HUES64 (cell line): ENCODE results near the gene TDRD9. TPM values are rescaled to one million over a fixed set of nuclear protein-coding genes. Genes with fewer than 3 reads are reported as not detected.

ENCODE experiments used
- H3K27ac ChIP-seq: 2 replicates; pipeline ENCODE4 v1.7.0; 2013; ENCODE audit warnings: low read depth, low read length, inconsistent platforms
- H3K27me3 ChIP-seq: 2 replicates; pipeline ENCODE4 v1.6.1; 2013; ENCODE audit warnings: mild to moderate bottlenecking, low read length; ENCODE audit not compliant: insufficient read depth
- H3K36me3 ChIP-seq: 2 replicates; pipeline ENCODE4 v1.6.1; 2013; ENCODE audit warnings: mild to moderate bottlenecking, low read length; ENCODE audit not compliant: insufficient read depth
- H3K4me1 ChIP-seq: 2 replicates; pipeline ENCODE4 v1.6.1; 2013; ENCODE audit warnings: mild to moderate bottlenecking, low read length, moderate library complexity; ENCODE audit not compliant: insufficient read depth
- H3K4me3 ChIP-seq: 2 replicates; pipeline ENCODE4 v1.5.1; 2013; ENCODE audit warnings: mild to moderate bottlenecking, low read length, moderate library complexity
- H3K9ac ChIP-seq: 2 replicates; pipeline ENCODE4 v1.6.1; 2013; ENCODE audit warnings: mild to moderate bottlenecking, low read depth, low read length
- H3K9me3 ChIP-seq: 2 replicates; pipeline ENCODE4 v1.6.1; 2013; ENCODE audit warnings: low read depth, low read length; ENCODE audit not compliant: insufficient read depth
- WGBS: fragments of 150-250, 120-280 bp; methylation state at CpG from one replicate; pipeline ENCODE4 v1.1.7; 2013; ENCODE audit warnings: missing lambda C conversion rate; 5-methylcytosine and 5-hydroxymethylcytosine counted together
- polyA plus RNA-seq, 2 experiments: library from polyadenylated mRNA; stranded (reverse); fragments of 50-300 nt; gene quantifications; one replicate each; pipeline ENCODE4 v1.2.3, GENCODE V29; 2013

Gene TDRD9, protein sequence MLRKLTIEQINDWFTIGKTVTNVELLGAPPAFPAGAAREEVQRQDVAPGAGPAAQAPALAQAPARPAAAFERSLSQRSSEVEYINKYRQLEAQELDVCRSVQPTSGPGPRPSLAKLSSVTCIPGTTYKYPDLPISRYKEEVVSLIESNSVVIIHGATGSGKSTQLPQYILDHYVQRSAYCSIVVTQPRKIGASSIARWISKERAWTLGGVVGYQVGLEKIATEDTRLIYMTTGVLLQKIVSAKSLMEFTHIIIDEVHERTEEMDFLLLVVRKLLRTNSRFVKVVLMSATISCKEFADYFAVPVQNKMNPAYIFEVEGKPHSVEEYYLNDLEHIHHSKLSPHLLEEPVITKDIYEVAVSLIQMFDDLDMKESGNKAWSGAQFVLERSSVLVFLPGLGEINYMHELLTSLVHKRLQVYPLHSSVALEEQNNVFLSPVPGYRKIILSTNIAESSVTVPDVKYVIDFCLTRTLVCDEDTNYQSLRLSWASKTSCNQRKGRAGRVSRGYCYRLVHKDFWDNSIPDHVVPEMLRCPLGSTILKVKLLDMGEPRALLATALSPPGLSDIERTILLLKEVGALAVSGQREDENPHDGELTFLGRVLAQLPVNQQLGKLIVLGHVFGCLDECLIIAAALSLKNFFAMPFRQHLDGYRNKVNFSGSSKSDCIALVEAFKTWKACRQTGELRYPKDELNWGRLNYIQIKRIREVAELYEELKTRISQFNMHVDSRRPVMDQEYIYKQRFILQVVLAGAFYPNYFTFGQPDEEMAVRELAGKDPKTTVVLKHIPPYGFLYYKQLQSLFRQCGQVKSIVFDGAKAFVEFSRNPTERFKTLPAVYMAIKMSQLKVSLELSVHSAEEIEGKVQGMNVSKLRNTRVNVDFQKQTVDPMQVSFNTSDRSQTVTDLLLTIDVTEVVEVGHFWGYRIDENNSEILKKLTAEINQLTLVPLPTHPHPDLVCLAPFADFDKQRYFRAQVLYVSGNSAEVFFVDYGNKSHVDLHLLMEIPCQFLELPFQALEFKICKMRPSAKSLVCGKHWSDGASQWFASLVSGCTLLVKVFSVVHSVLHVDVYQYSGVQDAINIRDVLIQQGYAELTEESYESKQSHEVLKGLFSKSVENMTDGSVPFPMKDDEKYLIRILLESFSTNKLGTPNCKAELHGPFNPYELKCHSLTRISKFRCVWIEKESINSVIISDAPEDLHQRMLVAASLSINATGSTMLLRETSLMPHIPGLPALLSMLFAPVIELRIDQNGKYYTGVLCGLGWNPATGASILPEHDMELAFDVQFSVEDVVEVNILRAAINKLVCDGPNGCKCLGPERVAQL (N-terminal part only)
- not detected for polyA plus RNA-seq (2013, experiment 1 of 2)
- polyA plus RNA-seq (2013, experiment 2 of 2): not detected

DNA sequence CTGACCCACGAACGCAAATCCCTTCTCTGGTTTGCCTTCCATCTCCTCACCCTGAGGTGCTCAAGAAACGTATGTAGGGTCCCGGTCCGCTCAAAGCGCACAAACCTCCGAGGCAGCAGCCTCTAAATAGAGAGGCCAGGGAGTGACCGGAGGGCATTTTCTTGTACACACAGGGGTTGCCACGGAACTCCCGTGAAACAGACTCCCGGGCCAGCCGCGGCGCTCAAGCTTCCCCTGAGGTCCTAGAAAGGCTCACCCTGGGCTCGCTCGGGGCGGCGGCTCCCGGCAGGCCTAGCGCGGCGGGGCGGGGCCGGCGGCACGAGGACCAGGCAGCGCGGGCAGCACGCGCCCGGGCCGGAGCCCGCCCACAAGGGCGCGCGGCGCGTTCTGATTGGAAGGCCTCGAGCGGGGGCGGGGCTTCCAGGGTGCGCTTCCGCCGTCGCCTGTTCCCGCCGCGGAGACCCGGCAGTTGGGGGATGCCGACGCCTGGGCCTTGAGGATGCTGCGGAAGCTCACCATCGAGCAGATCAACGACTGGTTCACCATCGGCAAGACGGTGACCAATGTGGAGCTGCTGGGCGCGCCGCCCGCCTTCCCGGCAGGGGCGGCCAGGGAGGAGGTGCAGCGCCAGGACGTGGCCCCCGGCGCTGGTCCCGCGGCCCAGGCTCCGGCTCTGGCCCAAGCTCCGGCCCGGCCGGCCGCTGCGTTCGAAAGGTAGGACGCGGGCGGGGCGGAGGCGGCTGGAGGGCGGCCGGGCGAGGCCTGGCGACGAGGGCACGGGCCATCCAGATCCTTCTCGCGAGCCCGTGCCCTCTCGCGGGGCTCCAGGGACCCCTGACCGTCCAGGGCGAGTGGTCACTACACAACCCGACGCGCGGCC is at the start of gene TDRD9:
TDRD9 (plus strand) TSS at position 446 of the 880 bp plus-strand sequence; CDS start at position 500, 54 bp downstream.
- H3K27me3 ChIP-seq: no peaks in the 10 kb centered on the region
- H3K9ac ChIP-seq: no peak within 1 kb of the TSS
- no peaks in the 10 kb centered on the region for H3K36me3 ChIP-seq
- H3K4me3 ChIP-seq: no peak within 1 kb of the TSS
- no peak within 1 kb of the TSS for H3K27ac ChIP-seq
- no peaks in the 10 kb centered on the region; the same call in 1 of the 2 replicates for H3K4me1 ChIP-seq
- 97% methylated on average over 97 of the region's 97 CpGs for WGBS
- no peaks in the 10 kb centered on the region for H3K9me3 ChIP-seq

DNA sequence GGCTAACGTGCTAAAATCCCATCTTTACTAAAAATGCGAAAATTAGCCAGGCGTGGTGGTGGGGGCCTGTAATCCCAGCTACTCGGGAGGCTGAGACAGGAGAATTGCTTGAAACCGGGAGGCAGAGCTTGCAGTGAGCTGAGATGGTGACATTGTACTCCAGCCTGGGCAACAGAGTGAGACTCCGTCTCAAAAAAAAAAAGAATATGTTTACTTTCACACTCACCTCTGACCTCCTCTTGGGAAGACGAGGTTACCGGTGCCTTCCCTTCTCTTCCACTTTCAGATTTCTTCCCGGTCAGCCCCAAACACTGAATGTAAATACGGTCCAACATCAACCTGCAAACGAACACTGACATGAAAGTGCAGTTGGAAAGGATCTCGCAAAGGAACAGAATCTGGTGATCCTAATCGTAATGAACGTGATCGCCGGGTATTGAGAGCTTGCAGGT is 49.1 kb upstream of the TDRD9 start:
- 91% methylated on average over 16 of the region's 16 CpGs for WGBS
- Histone ChIP-seq H3K4me1 (peaks cover 11% of the 10 kb centered on the region), H3K9me3 (no peaks in the 10 kb centered on the region), H3K9ac (no peak overlapping the region), H3K36me3 (no peaks in the 10 kb centered on the region), H3K27me3 (no peaks in the 10 kb centered on the region), H3K27ac (no peak overlapping the region), H3K4me3 (no peak overlapping the region)

DNA sequence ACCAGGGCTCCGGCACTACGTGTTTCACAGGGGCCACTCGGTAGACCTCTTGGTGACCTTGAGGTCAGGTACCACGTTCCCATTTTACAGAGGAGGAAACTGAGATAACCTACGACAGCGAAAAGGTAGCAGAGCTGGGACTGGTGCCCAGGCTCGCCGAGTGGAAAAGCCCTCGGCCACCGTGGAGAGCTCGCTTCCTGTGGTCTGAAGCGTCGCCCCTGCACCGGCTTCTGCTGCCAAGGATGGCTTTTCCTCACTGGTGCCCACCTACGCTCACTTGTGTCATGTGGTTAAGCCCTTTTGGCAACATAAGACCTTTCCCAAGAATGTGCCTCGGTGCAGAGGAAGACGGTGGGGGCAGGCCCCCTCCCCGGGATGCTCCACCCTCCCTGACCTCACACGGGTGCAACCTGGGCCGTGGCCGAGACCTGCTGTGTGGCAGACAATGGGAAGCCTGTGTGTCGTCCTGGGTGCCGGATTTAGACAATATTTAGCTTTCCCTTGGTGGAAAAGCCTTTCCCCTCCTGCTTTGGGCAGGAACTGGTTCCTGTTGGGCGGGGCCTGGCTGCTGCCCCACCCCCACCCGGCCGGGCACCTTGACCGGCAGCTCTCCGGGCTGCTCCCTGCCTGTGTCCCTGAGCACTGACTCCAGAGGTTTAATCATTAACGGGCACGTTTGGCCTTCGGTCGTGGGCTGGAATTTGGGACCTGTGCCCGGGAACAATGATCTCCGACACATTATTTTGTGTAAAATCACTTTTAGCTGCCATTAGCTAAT is 48.5 kb upstream of the TDRD9 start:
- H3K27ac ChIP-seq: no peak overlapping the region; the same call in 1 of the 2 replicates
- no peaks in the 10 kb centered on the region for H3K27me3 ChIP-seq
- peaks cover 11% of the 10 kb centered on the region for H3K4me1 ChIP-seq
- 58% methylated on average over 34 of the region's 34 CpGs for WGBS
- H3K36me3 ChIP-seq: no peaks in the 10 kb centered on the region
- H3K9ac ChIP-seq: no peak overlapping the region
- no peak overlapping the region for H3K4me3 ChIP-seq
- no peaks in the 10 kb centered on the region for H3K9me3 ChIP-seq

DNA sequence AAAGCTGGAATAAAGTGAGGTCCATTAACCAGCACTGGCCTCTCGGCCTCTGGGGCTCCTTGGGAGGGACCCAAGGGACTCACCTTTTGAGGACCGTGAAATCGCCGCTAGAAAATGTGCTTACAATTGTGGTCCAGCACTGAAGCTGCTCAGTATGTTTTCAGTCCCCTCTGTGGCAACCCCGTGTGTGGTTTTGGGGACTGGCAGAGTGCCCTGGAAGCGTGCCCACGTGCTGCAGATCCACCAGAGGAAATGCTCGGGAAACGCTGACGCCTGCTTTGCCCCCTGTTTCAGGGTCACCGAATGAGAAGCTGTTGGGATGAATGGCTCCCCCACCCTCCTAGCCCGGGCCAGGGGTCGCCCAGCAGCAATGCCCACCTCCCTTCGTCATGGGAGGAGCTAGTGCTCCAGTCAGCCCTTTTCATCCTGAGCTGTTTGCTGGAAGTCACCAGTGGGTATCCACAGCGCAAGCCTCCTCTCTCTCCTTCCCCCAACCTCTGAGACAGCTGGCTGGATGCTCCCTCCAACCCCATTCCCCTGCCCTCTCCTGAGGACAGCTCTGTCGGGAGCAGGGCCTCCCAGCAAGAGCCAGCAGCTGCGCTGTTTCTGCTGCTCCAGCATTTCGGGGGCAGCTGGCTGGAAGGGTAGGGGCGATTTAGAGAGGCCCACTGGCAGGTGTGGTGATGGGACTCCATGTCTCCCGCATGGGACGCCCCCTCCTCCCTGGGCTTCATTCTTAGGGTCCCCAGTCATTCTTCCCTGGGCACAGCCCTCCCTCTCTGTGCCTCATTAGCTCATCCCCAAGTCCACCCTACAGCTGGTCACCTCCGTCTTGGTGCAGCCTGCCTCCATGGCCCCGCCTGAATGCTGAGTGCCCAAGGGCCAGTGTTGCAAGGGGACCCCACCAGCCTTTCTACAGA is 47.6 kb upstream of the TDRD9 start:
- peaks cover 11% of the 10 kb centered on the region for H3K4me1 ChIP-seq
- H3K27me3 ChIP-seq: no peaks in the 10 kb centered on the region
- no peak overlapping the region for H3K4me3 ChIP-seq
- H3K36me3 ChIP-seq: no peaks in the 10 kb centered on the region
- no peak overlapping the region for H3K9ac ChIP-seq
- no peak overlapping the region; the same call in 1 of the 2 replicates for H3K27ac ChIP-seq
- 82% methylated on average over 23 of the region's 23 CpGs for WGBS
- H3K9me3 ChIP-seq: no peaks in the 10 kb centered on the region

DNA sequence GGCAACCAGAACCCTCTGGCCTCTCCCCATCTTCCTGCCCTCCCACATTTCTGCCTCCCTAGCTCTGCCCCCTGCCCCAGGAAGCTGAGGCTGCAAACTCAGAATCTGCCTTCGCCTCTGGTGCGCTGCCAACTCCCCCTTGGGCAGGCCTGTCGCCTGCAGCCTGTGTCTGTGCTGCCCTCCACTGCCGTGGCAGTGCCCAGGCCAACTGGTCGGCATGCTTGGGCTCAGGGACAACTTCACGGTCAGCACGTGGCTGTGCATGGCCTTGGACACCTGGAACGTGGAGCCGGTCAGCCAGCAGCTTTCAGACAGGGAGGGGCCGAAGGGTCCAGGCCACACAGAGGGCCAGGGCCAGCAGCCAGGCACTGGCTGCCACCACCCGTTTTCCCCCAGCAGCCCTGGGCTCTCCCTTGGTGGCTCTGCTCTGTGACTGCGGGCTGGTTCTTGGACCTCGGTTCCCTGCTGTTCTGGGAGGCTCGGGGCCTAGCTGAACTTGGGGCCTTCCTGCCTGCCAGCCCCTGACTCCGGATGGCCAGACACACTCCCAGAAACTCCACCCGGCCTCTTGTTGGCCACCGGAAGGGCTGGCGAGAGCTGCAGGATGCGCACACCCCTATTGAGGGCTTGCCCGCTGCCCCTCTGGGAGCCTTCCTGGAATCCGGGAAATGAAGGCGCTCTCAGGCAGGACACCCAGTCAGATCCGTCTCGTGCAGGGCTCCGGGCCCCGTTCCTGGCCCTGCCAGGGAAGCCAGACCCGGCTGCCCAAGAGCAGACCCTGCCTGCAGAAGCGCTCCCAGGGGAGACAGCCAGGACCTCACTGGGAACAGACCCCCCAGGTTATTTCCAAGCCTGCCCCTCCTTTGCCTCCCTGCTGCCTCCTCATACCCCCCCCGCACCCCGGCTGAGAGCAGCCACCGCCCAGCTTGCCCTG is 46.7 kb upstream of the TDRD9 start:
- no peak overlapping the region for H3K4me3 ChIP-seq
- H3K27me3 ChIP-seq: no peaks in the 10 kb centered on the region
- H3K36me3 ChIP-seq: no peaks in the 10 kb centered on the region
- no peaks in the 10 kb centered on the region for H3K9me3 ChIP-seq
- WGBS: 91% methylated on average over 31 of the region's 31 CpGs
- H3K9ac ChIP-seq: no peak overlapping the region
- H3K4me1 ChIP-seq: peaks cover 14% of the 10 kb centered on the region
- H3K27ac ChIP-seq: no peak overlapping the region

DNA sequence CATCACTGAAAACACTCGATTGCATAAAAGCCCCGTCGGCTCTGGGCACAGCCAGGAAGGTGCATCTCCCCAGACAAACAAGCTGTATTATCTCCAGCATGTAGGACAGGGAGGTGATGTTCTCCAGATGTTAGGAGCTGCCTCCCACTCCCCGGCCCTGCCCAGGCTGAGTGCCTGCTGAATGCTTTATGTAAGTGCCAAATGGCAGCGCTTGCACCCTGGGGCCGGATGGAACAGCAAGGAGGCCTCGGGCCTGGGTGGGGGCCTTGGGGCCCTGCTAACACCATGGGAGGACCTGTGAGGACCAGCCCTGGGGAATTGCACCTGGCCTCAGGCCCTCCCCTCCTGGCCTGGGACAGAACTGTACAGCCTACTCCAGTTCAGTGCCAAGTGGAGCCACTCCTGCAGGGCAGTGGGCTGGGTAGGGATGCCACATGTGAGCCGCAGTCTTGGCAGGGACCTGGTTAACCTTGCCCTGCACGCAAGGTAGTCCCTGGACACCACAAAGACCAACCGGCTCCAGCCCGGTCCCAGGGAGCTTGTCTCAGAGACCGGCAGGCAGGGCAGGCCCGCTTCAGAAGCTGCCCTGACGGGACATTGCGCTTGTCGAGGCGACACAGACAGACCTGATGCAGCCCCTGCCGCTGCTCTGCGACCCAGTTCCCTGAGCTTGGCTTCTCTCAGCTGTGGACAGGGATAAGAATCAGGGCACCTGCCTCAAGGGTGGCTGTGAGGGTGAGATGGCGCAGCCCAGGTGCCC is 45.6 kb upstream of the TDRD9 start:
- peaks cover 14% of the 10 kb centered on the region for H3K4me1 ChIP-seq
- no peak overlapping the region for H3K4me3 ChIP-seq
- WGBS: 95% methylated on average over 20 of the region's 20 CpGs
- no peaks in the 10 kb centered on the region for H3K27me3 ChIP-seq
- H3K36me3 ChIP-seq: no peaks in the 10 kb centered on the region
- H3K9ac ChIP-seq: no peak overlapping the region
- no peak overlapping the region for H3K27ac ChIP-seq
- no peaks in the 10 kb centered on the region for H3K9me3 ChIP-seq

DNA sequence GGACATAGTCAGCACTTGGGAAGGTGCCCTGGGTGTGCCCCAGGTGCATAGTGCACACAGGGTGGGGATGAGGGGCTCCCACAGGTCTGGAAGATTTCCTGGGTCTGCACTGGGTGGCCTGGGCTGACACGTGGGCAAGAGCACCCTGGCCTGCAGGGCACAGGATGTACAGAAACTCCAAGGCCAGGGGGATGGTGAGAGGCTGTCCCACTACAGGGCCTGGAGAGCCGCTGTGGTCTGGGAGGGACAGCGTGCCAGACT is 45.1 kb upstream of the TDRD9 start:
- no peaks in the 10 kb centered on the region for H3K36me3 ChIP-seq
- H3K27ac ChIP-seq: no peak overlapping the region
- H3K9me3 ChIP-seq: no peaks in the 10 kb centered on the region
- WGBS: 94% methylated on average over 3 of the region's 3 CpGs
- H3K4me1 ChIP-seq: peaks cover 14% of the 10 kb centered on the region
- no peak overlapping the region for H3K9ac ChIP-seq
- H3K27me3 ChIP-seq: no peaks in the 10 kb centered on the region
- H3K4me3 ChIP-seq: no peak overlapping the region

DNA sequence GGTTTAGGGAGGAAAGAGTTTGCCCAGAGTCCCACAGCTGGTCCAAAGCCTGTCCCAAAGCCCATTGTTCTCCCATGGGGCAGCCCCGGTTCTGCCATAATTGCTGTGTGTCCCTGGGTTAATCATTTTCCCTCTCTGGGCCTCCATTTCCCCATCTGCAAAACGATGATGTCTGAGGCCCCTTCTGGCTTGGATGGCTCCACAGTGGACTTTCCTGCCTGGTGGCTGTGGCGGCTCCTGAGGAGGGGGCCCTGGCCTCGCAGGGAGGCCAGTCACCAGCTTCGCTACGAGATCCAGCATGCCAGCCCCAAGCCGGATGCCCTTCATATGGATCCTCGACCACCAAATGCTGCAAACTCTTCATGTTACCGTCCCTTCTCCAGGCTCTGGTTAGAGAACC is 43.4 kb upstream of the TDRD9 start:
- 90% methylated on average over 9 of the region's 9 CpGs for WGBS
- H3K9ac ChIP-seq: no peak overlapping the region
- H3K9me3 ChIP-seq: no peaks in the 10 kb centered on the region
- no peak overlapping the region for H3K27ac ChIP-seq
- no peak overlapping the region for H3K4me3 ChIP-seq
- H3K27me3 ChIP-seq: no peaks in the 10 kb centered on the region
- H3K4me1 ChIP-seq: peaks cover 11% of the 10 kb centered on the region
- no peaks in the 10 kb centered on the region for H3K36me3 ChIP-seq
